ENCODE measurements around the gene GADD45A.

GADD45A gene

DNA sequence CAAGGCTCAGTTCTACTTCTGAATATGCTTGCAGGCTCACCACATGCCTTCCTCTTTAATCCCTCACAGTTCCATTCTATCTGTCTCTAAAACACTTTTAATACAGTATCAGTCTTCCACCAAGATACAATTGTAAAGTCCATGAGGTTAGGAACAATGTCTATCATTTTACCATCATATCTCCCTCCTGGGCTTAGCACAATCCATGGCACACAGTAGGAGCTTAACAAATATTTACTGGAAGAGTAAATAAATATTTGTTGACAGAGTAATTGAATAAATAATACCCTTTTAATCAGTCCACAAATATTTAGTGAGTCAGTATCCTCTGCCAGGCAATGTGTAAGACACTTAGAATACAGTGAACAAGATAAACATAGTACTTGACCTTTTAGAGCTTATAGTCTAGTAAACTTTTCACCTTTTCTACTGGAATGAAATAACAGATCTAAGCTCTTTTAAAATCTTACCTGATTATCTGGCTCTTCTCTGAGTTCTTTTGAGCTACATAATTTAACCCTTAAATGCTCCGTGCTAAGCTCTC lies 12.7 kb upstream of the GADD45A start:
- DNase-seq, result no peak

DNA sequence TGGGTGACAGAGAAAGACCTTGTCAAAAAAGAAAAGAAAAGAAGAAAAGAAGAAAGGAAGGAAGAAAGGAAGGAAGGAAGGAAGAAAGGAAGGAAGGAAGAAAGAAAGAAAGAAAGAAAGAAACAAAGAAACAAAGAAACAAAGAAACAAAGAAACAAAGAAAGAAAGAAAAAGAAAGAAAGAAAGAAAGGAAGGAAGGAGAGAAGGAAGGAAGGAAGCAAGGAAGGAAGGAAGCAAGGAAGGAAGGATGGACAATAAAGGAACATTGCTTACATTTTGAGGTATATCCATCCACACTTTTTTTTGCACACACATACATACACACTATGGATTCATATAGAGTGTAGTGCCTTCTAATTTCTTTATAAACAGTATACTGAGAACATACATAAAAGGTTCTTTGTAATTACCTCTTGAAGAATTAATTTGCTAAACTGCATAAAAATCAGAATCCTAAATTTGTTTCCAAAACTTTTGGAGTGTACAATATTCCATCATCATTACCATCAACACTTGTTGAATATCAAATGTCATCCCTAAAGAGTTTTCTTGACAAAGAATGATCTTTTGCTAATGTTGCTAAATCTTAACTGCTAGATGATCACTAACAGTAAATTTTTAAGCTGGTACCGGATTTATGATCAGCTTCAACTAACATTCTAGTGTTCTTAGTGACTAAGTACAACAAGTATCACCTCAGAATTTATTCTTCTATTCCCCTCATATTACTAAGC lies 11.4 kb upstream of the GADD45A start:
- no peak for DNase-seq

DNA sequence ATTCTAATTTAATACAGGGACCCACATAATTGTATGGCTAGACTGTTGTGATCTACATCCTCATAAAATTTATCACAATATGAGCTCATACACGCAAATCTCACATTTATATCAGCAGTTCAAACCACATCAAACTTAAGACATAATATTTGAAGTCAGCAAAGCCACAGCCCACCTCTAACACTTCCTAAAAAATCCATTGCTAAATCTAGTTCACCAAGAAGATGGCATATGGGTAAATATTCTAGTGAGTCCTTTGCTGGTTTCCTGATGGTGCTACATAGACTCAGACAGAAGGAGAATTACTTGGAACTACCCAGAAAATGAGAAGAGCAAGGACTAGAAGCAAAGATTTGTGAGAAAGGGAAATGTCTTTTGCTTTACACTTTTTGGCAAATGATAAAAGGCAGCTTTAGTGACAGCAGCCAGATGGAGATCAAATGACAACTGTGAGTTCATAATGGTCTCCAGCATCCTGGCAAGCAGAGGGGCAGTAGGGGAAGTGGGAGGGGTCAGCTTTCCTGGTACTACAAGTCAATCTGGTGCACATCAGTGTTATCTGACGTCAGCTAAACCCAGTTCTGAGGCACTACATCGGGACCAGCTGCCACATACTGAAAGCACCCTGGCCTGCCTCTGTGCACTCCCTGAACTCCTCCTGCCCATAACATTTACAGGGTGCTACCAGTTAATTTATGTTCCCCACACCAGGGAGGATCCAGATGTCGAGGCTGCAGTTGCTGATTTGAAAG lies 10.6 kb upstream of the GADD45A start:
- DNase-seq, result peak; percentile 76

DNA sequence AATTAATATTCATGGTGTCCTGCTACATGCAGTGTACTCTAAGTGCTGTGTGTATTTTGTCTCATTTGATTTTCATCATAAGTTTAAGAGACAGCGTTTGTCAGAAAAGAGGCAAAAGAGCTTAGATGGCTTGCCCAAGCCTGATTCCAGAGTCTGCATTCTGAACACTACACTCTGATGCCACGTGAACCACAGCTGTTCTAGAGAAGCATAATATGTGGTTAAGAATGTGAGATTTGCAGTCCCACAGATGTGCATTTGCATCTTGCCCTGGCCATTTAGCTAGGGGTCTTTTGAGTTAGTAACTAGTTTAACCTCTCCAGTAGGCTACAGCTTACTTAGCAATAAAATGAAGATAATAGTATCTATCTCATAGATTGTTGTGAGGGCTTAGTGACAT lies 9.2 kb upstream of the GADD45A start:
- DNase-seq, result no peak

DNA sequence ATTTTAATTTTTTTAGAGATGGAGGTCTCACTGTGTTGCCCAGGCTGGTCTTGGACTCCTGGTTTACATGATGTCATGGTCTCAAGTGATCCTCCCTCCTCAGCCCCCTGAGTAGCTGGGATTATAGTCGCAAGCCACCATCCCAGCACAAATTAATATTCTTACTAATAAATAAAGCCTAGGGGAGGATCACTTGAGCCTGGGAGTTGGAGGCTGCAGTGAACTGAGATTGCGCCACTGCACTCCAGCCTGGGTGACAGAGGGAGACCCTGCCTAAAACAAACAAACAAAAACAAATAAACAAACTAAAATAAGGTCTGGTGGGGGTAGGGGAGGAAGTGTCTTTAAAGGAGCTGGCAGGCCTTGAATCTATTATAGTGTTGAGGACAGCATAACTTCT lies 8.7 kb upstream of the GADD45A start:
- DNase-seq, result no peak

DNA sequence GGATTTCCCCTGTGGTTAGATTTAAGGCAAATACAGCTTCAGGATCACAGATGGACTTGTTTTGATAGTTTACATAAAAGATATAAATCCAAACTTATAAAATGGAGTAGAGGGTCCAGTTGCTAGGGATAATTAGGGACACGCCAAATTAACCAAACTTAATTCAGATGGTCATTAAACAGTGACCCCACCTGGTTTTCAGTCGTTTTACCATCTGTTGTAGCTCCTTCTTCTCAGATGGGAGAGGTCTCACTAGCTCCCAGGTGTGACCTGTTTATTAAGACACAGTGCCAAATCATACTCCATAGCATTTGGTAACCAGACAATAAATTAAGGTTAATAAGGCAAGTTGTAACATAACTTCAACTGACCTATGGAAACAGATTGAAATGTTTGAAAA lies 8.1 kb upstream of the GADD45A start:
- no peak for DNase-seq

DNA sequence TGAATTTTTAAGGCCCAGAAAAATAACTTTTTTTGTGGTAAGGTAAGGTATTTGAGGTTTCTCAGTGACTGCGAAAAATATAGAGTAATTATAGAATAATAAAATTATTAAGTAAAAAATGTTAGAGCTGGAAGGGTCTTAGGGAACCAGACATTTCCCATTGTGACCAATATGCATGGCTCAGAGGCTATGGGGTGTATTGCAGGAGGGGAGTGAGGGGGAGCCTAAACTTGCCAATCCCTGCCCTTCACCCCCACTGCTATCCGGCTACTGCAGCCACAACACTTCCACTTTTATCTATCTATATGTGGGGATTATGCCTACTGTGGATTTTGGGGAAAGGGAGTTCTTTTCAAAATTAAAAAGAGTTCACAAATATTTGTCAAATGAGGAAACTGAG lies 7.6 kb upstream of the GADD45A start:
- no peak for DNase-seq

DNA sequence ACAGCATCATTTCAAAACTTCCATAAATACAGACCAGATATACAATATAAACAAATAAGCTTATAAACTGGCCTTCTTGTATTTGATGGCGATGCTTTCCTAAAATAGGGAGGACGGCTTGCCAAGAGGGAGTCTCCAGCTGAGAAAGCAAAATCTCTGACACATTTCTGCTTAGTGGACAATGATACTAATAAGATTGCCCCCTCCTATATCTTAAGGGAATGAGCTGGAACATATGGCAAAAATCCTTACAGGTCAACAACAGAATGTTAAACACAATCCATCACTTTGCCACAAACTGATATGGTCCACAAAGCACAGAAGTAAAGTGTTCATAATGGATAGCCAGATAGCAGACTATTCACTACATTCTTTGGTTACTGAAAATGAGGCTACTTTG lies 7.1 kb upstream of the GADD45A start:
- DNase-seq, result no peak

DNA sequence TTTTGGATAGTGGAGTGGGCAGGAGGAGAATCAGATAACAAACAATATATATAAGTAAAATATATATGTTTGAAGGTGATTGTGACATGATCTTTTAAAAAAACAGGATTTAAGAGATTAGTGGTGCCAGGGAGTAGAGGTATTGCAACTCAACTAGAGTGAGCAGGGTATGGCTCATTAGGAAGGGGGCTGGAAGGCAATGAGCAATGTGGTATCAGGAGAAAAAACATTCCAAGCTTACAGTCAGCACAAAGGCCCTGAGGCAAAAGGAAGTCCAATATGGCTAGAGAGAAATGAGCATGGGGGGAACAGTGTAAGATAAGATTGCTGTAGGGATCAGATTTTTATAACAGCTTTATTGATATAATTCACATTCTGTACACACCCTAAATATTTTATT lies 5.3 kb upstream of the GADD45A start:
- no peak for DNase-seq

DNA sequence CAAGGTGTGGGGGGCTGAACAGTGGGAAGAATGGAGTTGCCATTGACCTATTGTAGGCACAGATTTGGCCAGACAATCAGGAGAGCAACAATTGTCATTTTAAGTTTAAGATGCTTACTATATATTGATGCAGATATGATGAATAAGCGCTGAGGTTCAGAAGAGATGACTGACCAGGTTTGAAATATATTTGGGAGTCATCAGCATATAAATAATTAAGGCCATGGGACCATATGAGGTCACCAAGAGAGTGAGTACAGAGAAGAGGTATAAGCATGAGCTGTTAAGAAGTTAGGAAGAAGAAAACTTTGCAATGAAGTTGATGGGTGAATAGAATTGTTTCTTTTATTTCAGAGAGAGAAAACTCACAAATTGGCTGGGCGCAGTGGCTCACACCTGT lies 4.5 kb upstream of the GADD45A start:
- no peak for DNase-seq

DNA sequence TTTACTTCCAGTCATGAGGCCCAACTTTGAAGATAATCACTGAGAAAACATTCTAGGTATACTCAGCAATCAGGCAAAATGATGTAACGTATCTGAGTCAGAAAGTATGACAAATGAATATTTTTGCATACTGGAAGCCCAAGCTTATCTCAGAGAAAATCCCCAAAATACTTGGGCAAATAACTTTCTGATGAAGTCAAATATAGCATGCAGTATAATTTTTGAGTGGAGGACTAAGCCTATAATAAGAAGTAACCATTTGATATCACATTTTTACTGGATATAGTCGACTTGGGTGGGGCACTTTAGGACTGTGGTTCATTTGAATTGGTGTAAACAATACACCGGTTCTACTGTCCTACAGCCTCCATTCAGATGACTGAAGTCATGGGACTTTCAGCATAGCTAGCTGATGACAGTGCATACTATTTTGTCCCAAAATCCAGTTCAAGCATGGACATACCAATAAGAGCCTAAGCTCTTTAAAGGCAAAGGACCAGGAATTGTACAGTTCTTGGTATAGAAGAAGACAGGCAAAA lies 2.3 kb upstream of the GADD45A start:
- no peak for DNase-seq

DNA sequence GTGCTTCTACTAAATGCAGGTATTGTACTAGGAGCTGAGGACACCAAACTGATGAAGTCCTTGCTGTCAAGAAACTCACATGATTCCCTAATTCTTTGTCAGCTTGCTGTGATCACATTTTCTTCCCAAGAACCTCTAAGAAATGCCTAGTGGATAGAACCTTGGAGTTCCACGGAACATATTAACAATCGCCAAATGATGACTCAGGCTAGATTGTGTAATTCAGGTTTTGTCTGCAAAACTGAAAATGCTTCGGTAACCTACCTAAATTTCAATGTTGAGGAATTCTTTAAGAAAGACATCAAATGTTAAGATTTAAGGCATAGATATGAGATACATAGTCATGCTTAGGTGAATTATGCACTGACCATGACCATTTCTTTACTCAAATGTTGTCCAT lies 1.7 kb upstream of the GADD45A start:
- no peak for DNase-seq

DNA sequence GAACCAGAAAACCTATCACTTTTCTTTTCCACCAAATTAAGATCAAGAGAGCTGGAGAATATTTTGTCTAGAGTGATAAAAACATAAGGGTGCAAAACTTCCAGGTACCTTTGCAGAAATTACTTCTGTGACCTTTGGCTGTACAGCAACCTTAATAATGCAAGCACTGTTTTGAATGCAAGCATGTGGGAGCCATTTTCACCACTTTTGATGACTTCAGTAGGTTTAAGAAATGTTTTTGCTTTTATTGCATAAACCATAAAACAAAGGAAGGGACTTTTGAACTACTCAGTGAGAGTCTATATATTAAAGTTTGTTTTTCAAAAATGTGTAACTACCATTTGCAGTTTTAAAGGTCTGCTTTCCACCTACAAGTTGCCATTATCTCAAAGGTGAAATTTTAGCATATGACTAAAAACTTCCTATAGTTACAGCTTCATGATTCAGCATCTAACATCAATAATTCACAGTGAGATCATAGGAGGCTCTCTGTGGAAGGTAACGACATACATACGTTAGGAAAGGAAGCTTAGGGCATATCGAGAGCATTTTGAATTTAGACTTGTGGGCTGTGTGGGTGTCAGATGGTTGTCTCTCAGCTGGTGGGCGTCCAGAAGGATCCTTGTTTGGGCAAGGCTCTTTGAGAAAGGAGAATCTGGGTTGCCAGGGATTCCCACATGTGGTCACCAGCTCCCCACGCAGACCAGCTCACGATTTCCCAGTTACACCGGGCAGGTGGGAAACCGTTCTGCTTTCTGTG lies 1.1 kb upstream of the GADD45A start:
- DNase-seq, result no peak

DNA sequence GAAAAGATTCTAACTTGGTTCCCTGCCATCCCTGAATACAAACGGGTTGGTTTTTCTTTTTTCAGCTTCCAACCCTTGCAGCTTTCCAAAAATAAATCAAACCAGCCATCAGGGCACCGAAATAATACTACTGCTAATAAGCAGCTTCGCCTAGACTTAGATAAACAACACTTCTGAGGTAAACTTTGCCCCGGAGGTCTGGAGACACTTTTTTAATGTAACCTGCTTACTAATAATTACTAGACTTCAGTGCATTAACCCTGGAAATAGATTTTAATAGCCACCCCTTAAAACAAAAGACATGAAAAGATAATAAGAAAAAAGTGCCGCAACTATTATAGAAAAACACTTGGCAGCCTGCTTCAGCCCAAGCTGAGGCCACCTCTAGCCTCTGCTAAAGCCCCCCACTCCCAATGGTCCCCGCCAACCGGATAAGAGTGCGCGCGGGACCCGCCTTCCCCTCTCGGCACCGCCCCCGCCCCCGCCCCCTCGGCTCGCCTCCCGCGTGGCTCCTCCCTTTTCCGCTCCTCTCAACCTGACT lies 405 bp upstream of the GADD45A start:
- DNase-seq, result no peak

DNA sequence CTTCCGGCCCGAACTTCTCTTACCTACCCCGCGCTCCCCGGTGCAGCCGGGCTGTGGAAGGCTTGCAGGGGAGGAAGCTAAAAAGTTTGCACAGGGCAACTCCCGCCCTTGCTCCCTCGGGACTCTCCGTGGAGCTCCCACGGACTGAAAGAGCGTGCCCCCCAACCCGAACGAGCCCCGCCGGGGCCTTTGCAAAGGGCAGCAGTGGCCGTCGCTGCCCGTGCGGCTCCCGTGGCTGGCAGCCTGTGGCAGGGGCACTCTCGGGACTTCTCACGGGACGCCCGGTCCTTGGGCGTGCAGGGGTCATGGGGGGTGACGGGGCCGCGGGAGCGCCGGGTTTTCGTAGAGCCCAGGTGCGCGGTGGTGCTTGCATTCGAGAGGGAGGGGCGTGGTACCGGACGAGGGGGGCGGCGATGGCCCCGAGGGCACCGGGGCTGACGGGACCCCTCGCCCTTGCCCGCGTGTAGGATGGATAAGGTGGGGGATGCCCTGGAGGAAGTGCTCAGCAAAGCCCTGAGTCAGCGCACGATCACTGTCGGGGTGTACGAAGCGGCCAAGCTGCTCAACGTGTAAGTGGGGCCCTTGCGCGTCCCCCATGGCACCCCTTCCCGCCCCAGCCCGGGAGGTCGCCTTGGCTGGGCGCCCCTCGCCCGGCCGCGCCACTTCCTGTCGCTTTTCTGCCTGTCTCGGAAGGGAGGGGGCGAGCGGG lies 711 bp downstream of the GADD45A start:
- DNase-seq, result peak; percentile 44

DNA sequence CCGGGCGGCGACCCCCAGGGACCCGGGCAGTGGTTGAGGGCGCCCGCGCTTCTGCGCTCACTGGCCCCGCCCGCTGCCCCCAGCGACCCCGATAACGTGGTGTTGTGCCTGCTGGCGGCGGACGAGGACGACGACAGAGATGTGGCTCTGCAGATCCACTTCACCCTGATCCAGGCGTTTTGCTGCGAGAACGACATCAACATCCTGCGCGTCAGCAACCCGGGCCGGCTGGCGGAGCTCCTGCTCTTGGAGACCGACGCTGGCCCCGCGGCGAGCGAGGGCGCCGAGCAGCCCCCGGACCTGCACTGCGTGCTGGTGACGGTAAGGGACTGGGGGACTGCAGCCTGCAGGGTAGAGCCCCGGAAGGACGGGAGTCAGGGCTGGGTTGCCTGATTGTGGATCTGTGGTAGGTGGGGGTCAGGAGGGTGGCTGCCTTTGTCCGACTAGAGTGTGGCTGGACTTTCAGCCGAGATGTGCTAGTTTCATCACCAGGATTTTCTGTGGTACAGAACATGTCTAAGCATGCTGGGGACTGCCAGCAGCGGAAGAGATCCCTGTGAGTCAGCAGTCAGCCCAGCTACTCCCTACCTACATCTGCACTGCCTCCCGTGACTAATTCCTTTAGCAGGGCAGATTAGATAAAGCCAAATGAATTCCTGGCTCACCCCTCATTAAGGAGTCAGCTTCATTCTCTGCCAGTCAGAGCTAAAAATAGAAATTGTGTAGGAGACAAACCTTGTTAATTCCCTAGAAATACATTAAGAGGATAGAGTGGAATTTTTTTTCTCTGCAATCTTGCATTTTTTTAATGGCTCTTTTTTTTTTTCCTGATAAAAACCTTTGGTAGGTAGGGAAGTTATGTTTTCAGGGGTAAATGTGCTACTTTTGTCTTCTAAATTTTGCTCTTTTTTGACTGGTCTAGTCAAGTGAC lies 1.5 kb downstream of the GADD45A start:
- DNase-seq, result peak; percentile 65

DNA sequence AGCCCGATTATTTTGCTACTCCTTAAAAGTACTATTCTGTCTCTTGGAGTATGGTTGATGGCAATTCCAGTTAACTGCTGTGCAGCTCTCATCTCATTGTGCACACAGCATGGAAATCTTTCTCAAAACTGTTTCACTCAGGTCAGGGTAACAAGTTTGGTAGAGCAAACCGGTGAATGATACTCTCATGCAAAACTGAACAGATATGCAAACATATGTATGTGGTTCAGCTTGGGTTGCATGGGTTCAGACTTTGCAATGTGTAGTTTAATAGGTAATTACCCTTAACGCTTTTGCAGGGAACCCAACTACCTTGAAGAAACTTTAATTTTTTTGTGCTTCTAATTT lies 2.2 kb downstream of the GADD45A start:
- no peak for DNase-seq

DNA sequence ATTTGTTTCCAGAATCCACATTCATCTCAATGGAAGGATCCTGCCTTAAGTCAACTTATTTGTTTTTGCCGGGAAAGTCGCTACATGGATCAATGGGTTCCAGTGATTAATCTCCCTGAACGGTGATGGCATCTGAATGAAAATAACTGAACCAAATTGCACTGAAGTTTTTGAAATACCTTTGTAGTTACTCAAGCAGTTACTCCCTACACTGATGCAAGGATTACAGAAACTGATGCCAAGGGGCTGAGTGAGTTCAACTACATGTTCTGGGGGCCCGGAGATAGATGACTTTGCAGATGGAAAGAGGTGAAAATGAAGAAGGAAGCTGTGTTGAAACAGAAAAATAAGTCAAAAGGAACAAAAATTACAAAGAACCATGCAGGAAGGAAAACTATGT lies 2.6 kb downstream of the GADD45A start:
- DNase-seq, result no peak

DNA sequence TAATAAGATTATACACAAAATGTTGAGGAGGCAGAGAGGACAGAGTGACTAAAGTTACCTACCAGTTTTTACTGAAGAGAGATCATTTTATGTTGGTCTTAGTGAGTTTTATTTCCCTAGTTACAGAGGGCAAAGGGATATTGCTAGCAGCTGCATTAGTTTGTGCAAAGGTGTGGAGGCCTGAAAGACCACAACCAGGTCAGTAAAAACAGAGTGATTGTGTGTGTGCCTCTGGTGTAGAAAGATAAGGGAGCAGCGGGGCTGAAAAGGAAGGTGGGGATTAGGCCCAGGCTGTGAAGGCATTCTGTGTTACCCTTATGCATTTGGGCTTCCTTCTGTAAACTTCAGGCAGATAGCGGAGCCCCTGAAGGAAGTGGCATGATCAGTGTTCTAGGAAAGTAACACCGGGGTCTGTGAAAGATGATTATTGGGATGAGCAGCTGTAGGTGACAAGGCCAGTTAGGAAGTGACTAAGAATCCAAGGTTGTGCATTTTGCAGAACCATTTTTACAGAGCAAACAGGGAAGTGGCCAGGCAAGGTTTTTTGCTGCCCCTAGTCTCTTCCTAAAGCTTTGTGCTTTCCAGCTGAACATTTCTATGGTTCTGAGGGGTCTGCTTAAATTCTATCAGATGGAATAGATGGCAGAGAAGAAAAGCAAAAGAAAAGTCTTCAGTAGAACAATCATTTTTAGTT lies 3.7 kb downstream of the GADD45A start:
- no peak for DNase-seq

DNA sequence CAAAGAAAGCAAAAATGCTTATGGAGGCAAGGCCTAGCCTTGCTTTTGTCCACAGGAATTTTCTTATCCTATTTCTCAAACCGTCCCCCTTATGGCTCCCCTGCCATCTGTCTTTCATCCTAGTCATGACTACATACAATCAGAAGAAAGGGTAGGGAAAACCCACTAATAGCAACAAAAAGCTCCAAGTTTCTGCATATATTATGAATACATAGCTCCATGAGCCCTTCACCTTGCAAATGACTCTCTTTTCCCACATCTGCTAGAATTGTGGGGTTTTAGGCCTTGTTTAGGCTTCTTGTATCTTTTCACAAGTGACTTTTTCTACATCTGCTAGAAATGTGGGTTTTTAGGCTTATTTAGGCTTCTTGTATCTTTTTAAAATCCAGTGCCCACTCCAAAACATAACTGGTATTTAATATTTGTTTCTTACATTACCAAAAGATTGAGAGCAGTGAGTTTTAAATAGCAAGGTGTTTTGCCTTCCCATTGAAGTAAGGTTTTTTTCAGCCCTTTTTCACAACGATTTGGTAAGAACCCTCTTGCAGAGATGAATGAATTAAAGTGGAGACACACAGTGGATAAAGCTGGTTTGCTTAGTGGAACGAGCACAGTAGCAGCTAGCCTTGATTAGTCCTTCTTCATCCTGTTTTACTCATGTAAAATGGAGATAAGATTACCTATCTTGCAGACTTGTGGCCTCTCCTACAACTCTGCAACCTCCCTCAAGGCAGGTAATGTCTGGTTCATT lies 4.4 kb downstream of the GADD45A start:
- no peak for DNase-seq
